A549 (cell line): ENCODE measurements around the gene SPRR5.

Experiments used
- JUNB ChIP-seq: fragments of >200 bp; sonication (Bioruptor Twin); formaldehyde crosslinking; IDR thresholded peaks from 2 replicates; pipeline ENCODE4 v1.6.1; 2016
- MAFK ChIP-seq: fragments of 450-650 bp; IDR thresholded peaks from 2 replicates; pipeline ENCODE4 v1.6.1; 2014; ENCODE audit not compliant: partially characterized antibody
- RCOR1 ChIP-seq: fragments of 150-350 bp; IDR thresholded peaks from 2 replicates; pipeline ENCODE4 v1.6.1; 2014; ENCODE audit warnings: antibody characterized with exemption, low read length, low read depth
- TP53 ChIP-seq: fragments of 250-450 bp; sonication (Bioruptor Pico); IDR thresholded peaks from 2 replicates; pipeline ENCODE4 v1.5.0; 2021; ENCODE audit warnings: mild to moderate bottlenecking, moderate library complexity

DNA sequence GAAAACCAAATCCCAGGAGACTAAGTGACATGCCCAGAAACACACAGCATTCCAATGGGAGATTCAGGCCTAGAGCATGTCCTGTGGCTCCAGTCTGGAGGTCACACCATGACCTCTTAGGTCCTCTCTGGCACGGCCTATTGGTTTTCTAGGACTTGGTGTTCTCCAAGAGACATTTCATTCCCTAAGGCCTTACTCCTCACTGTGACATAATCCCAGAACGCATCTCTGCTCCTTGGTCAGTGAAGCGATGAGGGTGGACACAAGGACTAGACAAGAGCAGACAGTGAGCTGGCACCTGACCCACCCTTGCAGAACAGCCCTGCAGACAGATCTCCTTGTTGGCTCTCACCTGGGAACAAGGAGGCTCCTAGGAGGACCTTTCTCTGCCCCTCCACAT, 37.8 kb upstream of the SPRR5 start:
- no peak for TF ChIP-seq JUNB
- no peak for TF ChIP-seq RCOR1
- TF ChIP-seq TP53 (CRISPR knock-in tag): no peak
- TF ChIP-seq MAFK: no peak
